Mesendoderm (in vitro differentiated cells): Measurements from ENCODE around the gene CTIF.

Experiments
- DNase-seq: peaks from one replicate; pipeline ENCODE4 v3.0.0; 2013
- H2AK5ac ChIP-seq: 2 replicates; pipeline ENCODE4 v1.6.1; 2013; ENCODE audit warnings: low read length, inconsistent platforms
- H2BK120ac ChIP-seq: 2 replicates; pipeline ENCODE4 v1.6.1; 2013; ENCODE audit warnings: low read depth, mild to moderate bottlenecking, low read length, moderate library complexity, mixed read lengths
- H2BK15ac ChIP-seq: replicated peaks from 2 replicates; pipeline ENCODE4 v1.6.1; 2013; ENCODE audit warnings: low read depth, mild to moderate bottlenecking, moderate library complexity
- H2BK5ac ChIP-seq: 2 replicates; pipeline ENCODE4 v1.6.1; 2013; ENCODE audit warnings: low read length, inconsistent platforms
- H3K18ac ChIP-seq: 2 replicates; pipeline ENCODE4 v1.6.1; 2013; ENCODE audit warnings: mild to moderate bottlenecking, low read length, mixed read lengths
- H3K23ac ChIP-seq: one replicate; pipeline ENCODE4 v1.6.1; 2013; ENCODE audit warnings: low read length
- H3K27ac ChIP-seq: 2 replicates; pipeline ENCODE4 v1.5.1; 2013; ENCODE audit warnings: low read depth, mild to moderate bottlenecking, inconsistent platforms, low read length, moderate library complexity
- H3K27me3 ChIP-seq: 2 replicates; pipeline ENCODE4 v1.6.1; 2013; ENCODE audit warnings: low read length, control low read depth, mild to moderate bottlenecking, inconsistent platforms; ENCODE audit not compliant: insufficient read depth, poor library complexity
- H3K36me3 ChIP-seq: 2 replicates; pipeline ENCODE4 v1.6.1; 2013; ENCODE audit warnings: low read length, inconsistent platforms; ENCODE audit not compliant: control insufficient read depth, insufficient read depth
- H3K4ac ChIP-seq: one replicate; pipeline ENCODE4 v1.6.1; 2013; ENCODE audit warnings: low read depth, mild to moderate bottlenecking, low read length, moderate library complexity
- H3K4me1 ChIP-seq: 2 replicates; pipeline ENCODE4 v1.6.1; 2013; ENCODE audit warnings: low read depth, low read length, inconsistent platforms; ENCODE audit not compliant: control insufficient read depth
- H3K4me2 ChIP-seq: 2 replicates; pipeline ENCODE4 v1.6.1; 2013; ENCODE audit warnings: low read length
- H3K4me3 ChIP-seq: 2 replicates; pipeline ENCODE4 v1.5.1; 2013; ENCODE audit warnings: mild to moderate bottlenecking, low read length
- H3K56ac ChIP-seq: one replicate; pipeline ENCODE4 v1.6.1; 2013; ENCODE audit warnings: low read length
- H3K79me1 ChIP-seq: 2 replicates; pipeline ENCODE4 v1.6.1; 2013; ENCODE audit warnings: low read length, inconsistent platforms
- H3K79me2 ChIP-seq: 2 replicates; pipeline ENCODE4 v1.6.1; 2013; ENCODE audit warnings: mild to moderate bottlenecking, low read length; ENCODE audit not compliant: control insufficient read depth, insufficient read depth
- H3K9ac ChIP-seq: 2 replicates; pipeline ENCODE4 v1.6.1; 2013; ENCODE audit warnings: low read length, inconsistent platforms
- H4K5ac ChIP-seq: one replicate; pipeline ENCODE4 v1.6.1; 2013; ENCODE audit warnings: low read length
- H4K8ac ChIP-seq: one replicate; pipeline ENCODE4 v1.6.1; 2013; ENCODE audit warnings: low read depth, mild to moderate bottlenecking, control low read depth, low read length, moderate library complexity
- WGBS: extraction: QIAGEN DNeasy Blood & Tissue Kit; methylation state at CpG from one replicate; pipeline ENCODE4 v1.1.7; 2013; ENCODE audit warnings: low lambda C conversion rate, missing lambda C conversion rate; ENCODE audit not compliant: insufficient coverage; ENCODE audit errors: extremely low coverage; 5-methylcytosine and 5-hydroxymethylcytosine counted together

CTIF gene

GRCh38 chr18:48773821-48774220 lies 235.0 kb downstream of the CTIF start:
- H3K4ac ChIP-seq = no peak overlapping the region
- no peak overlapping the region for H2BK15ac ChIP-seq
- peaks cover 1% of the 10 kb centered on the region for H3K79me1 ChIP-seq
- no peaks in the 10 kb centered on the region for H3K36me3 ChIP-seq
- no peak overlapping the region for H3K4me3 ChIP-seq
- H3K4me2 ChIP-seq = no peak overlapping the region
- H2BK5ac ChIP-seq = no peak overlapping the region
- no peak overlapping the region for H3K9ac ChIP-seq
- no peak overlapping the region for H3K56ac ChIP-seq
- no peaks in the 10 kb centered on the region for H3K79me2 ChIP-seq
- WGBS = no CpG with 5 or more reads among the region's 6 CpGs
- no peak for DNase-seq
- no peaks in the 10 kb centered on the region for H3K27me3 ChIP-seq
- no peaks in the 10 kb centered on the region for H3K4me1 ChIP-seq
- no peak overlapping the region for H2AK5ac ChIP-seq
- H3K18ac ChIP-seq = no peak overlapping the region
- no peak overlapping the region for H3K27ac ChIP-seq
- no peak overlapping the region for H4K5ac ChIP-seq
- no peak overlapping the region for H2BK120ac ChIP-seq
- H4K8ac ChIP-seq = no peak overlapping the region
- no peak overlapping the region for H3K23ac ChIP-seq

- peaks cover 1% of the 10 kb centered on the region for H3K79me1 ChIP-seq
- no peak overlapping the region for H3K23ac ChIP-seq
- H3K18ac ChIP-seq = no peak overlapping the region
- no peaks in the 10 kb centered on the region for H3K36me3 ChIP-seq
- WGBS = no CpG with 5 or more reads among the region's 5 CpGs
- H2BK15ac ChIP-seq = no peak overlapping the region
- peaks cover 3% of the 10 kb centered on the region for H3K4me1 ChIP-seq
- H3K56ac ChIP-seq = no peak overlapping the region
- H3K79me2 ChIP-seq = no peaks in the 10 kb centered on the region
- no peak overlapping the region for H3K27ac ChIP-seq
- H3K4me2 ChIP-seq = no peak overlapping the region
- no peak overlapping the region for H2BK120ac ChIP-seq
- H4K8ac ChIP-seq = no peak overlapping the region
- no peak for DNase-seq
- H2BK5ac ChIP-seq = no peak overlapping the region
- no peak overlapping the region for H3K4ac ChIP-seq
- H3K27me3 ChIP-seq = no peaks in the 10 kb centered on the region
- H2AK5ac ChIP-seq = no peak overlapping the region
- H3K4me3 ChIP-seq = no peak overlapping the region
- H3K9ac ChIP-seq = no peak overlapping the region
- H4K5ac ChIP-seq = no peak overlapping the region
These were observed 236.1 kb downstream of the CTIF start for GRCh38 chr18:48774941-48775340.

GRCh38 chr18:48775372-48776155 lies 236.7 kb downstream of the CTIF start:
- Histone ChIP-seq H3K36me3 (no peaks in the 10 kb centered on the region), H3K56ac (no peak overlapping the region), H3K79me1 (peaks cover 1% of the 10 kb centered on the region), H2BK5ac (no peak overlapping the region), H3K9ac (no peak overlapping the region), H3K4me1 (peaks cover 6% of the 10 kb centered on the region), H3K4me3 (no peak overlapping the region), H3K23ac (peak overlapping the region; percentile 24), H2BK15ac (no peak overlapping the region), H3K27ac (no peak overlapping the region), H3K4me2 (no peak overlapping the region), H4K5ac (no peak overlapping the region), H4K8ac (no peak overlapping the region), H3K18ac (no peak overlapping the region), H2BK120ac (no peak overlapping the region), H3K4ac (no peak overlapping the region), H3K79me2 (no peaks in the 10 kb centered on the region), H3K27me3 (no peaks in the 10 kb centered on the region), H2AK5ac (no peak overlapping the region)
- no peak for DNase-seq
- WGBS = no CpG with 5 or more reads among the region's 12 CpGs

GRCh38 chr18:48776156-48776555 lies 237.3 kb downstream of the CTIF start:
- no peak overlapping the region for H2BK5ac ChIP-seq
- H3K27me3 ChIP-seq = no peaks in the 10 kb centered on the region
- H3K4ac ChIP-seq = no peak overlapping the region
- H3K18ac ChIP-seq = no peak overlapping the region
- H3K79me2 ChIP-seq = no peaks in the 10 kb centered on the region
- H3K4me2 ChIP-seq = no peak overlapping the region
- H3K23ac ChIP-seq = peak overlapping the region; percentile 24
- no peaks in the 10 kb centered on the region for H3K36me3 ChIP-seq
- H2BK15ac ChIP-seq = no peak overlapping the region
- no peak for DNase-seq
- H3K9ac ChIP-seq = no peak overlapping the region
- no peak overlapping the region for H4K5ac ChIP-seq
- no peak overlapping the region for H3K56ac ChIP-seq
- whole genome bisulfite sequencing = no CpG with 5 or more reads among the region's 5 CpGs
- H3K79me1 ChIP-seq = peaks cover 1% of the 10 kb centered on the region
- H3K4me3 ChIP-seq = no peak overlapping the region
- no peak overlapping the region for H3K27ac ChIP-seq
- no peak overlapping the region for H4K8ac ChIP-seq
- peaks cover 8% of the 10 kb centered on the region for H3K4me1 ChIP-seq
- H2AK5ac ChIP-seq = peak overlapping the region; percentile 58
- H2BK120ac ChIP-seq = no peak overlapping the region

- Histone ChIP-seq H2AK5ac (peak overlapping the region; percentile 58), H3K27ac (no peak overlapping the region), H3K4me3 (no peak overlapping the region)
These were observed 237.8 kb downstream of the CTIF start for GRCh38 chr18:48776641-48777025.

More at GRCh38 chr18:48776641-48777025, 237.8 kb downstream of the CTIF start:
- Histone ChIP-seq H3K4me2 (no peak overlapping the region), H3K4me1 (peaks cover 10% of the 10 kb centered on the region), H2BK15ac (no peak overlapping the region), H3K27me3 (no peaks in the 10 kb centered on the region), H3K4ac (no peak overlapping the region), H3K79me2 (no peaks in the 10 kb centered on the region), H3K18ac (no peak overlapping the region), H3K23ac (peak overlapping the region; percentile 24), H3K79me1 (peaks cover 1% of the 10 kb centered on the region), H2BK120ac (no peak overlapping the region), H3K36me3 (no peaks in the 10 kb centered on the region), H2BK5ac (no peak overlapping the region), H4K8ac (no peak overlapping the region), H4K5ac (no peak overlapping the region), H3K9ac (peak overlapping the region; percentile 16), H3K56ac (peak overlapping the region; percentile 56)
- WGBS = no CpG with 5 or more reads among the region's 6 CpGs
- DNase-seq = no peak
